A673 (cell line): ENCODE results near the gene LTBR.

Experiments
- EZH2 ChIP-seq: fragments of 200-600 bp; sonication (generic); IDR thresholded peaks from 2 replicates; pipeline ENCODE4 v1.6.1; 2017; ENCODE audit warnings: borderline replicate concordance, low read depth, mild to moderate bottlenecking, mixed read lengths, antibody characterized with exemption, low read length; ENCODE audit not compliant: poor library complexity, severe bottlenecking
- TF ChIP-seq, protein P1 (sequence below): fragments of 300-800, 200-600 bp; sonication (generic); conservative IDR thresholded peaks from 2 replicates; pipeline ENCODE4 v1.5.1; 2017; ENCODE audit warnings: low read depth, mild to moderate bottlenecking, antibody characterized with exemption, low read length, moderate library complexity, mixed read lengths

DNA sequence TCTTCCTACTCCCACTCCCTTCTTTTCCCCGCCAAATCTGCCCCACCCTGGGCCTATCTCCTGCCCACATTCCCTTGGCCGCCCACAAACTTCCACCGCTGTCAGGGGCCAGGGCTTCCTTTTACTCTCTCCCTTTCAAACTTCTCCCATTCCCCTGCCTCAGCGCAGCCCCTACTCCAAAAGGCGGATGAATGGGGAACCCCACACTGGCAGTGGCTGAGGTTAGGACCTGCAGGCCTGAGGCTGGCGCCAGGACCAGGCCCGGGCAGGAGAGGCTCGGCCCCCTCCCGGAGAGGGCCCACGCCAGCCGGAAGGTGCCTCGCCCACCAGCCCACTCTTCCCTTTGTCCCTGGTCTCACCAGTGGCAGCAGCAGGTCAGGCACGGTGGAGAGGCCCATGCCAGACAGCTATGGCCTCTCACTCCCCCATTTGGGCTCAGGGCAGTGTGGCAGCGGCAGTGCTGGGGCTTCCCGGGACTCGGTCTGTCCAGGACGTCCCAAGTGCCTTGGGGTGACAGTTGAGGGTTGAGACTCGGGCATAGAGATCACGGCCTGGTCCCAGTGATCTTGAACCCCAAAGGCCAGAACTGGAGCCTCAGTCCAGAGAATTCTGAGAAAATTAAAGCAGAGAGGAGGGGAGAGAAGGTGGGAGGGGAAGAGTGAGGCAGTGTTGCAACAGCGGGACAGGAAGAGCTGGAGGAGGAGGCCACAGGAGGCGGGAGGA, 42.4 kb upstream of the LTBR start, which contains the start of gene TNFRSF1A:
- TF ChIP-seq, protein P1, sequence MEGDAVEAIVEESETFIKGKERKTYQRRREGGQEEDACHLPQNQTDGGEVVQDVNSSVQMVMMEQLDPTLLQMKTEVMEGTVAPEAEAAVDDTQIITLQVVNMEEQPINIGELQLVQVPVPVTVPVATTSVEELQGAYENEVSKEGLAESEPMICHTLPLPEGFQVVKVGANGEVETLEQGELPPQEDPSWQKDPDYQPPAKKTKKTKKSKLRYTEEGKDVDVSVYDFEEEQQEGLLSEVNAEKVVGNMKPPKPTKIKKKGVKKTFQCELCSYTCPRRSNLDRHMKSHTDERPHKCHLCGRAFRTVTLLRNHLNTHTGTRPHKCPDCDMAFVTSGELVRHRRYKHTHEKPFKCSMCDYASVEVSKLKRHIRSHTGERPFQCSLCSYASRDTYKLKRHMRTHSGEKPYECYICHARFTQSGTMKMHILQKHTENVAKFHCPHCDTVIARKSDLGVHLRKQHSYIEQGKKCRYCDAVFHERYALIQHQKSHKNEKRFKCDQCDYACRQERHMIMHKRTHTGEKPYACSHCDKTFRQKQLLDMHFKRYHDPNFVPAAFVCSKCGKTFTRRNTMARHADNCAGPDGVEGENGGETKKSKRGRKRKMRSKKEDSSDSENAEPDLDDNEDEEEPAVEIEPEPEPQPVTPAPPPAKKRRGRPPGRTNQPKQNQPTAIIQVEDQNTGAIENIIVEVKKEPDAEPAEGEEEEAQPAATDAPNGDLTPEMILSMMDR, result no peak
- no peak for TF ChIP-seq EZH2
